VCaP (cell line): Measurements from ENCODE around the gene CNTN4.
"Not testable (repeated sequence)": the region's sequence is repeated elsewhere in the genome, so short reads cannot be mapped to it uniquely, and the experiment has no call there.

Source experiments
- H3K27ac ChIP-seq: fragments of 450-650 bp; 2 replicates; pipeline ENCODE4 v1.5.1; 2017
- CTCF ChIP-seq: fragments of 450-650 bp; conservative IDR thresholded peaks from 2 replicates; pipeline ENCODE4 v1.5.1; 2017; ENCODE audit warnings: mild to moderate bottlenecking, moderate library complexity

The CNTN4 gene

GRCh38 chr3:2915826-2916225, 817.2 kb downstream of the CNTN4 start:
- H3K27ac ChIP-seq, result no peak overlapping the region
- no peak for TF ChIP-seq CTCF

GRCh38 chr3:2916640-2917039, 818.0 kb downstream of the CNTN4 start:
- H3K27ac ChIP-seq, result not testable (repeated sequence)

GRCh38 chr3:2920103-2920502, 821.4 kb downstream of the CNTN4 start:
- TF ChIP-seq CTCF, result no peak
- H3K27ac ChIP-seq, result no peak overlapping the region

GRCh38 chr3:2921452-2921851, 822.8 kb downstream of the CNTN4 start:
- no peak for TF ChIP-seq CTCF
- H3K27ac ChIP-seq, result 0 out of 2 replicates have a peak overlapping the region, but pooled peaks have one; percentile 11

GRCh38 chr3:2921903-2922302, 823.2 kb downstream of the CNTN4 start:
- peak; percentile 81 for TF ChIP-seq CTCF
- peak overlapping the region; percentile 11; the same call in 1 of the 2 replicates for H3K27ac ChIP-seq

GRCh38 chr3:2923390-2923789, 824.7 kb downstream of the CNTN4 start:
- no peak for TF ChIP-seq CTCF
- H3K27ac ChIP-seq, result no peak overlapping the region

GRCh38 chr3:2927259-2927658, 828.6 kb downstream of the CNTN4 start:
- H3K27ac ChIP-seq, result no peak overlapping the region
- TF ChIP-seq CTCF, result no peak

- no peak for TF ChIP-seq CTCF
- H3K27ac ChIP-seq, result no peak overlapping the region
Measured at GRCh38 chr3:2929574-2929973, 830.9 kb downstream of the CNTN4 start.
